ENCODE measurements around the gene GJB3. TPM values are rescaled to one million over a fixed set of nuclear protein-coding genes. Genes with fewer than 3 reads are reported as not detected.

The GJB3 gene
- total RNA-seq, 1 donor from 2014 or later, result 8.5 TPM

GRCh38 chr1:34825455-34826091 lies 44.6 kb downstream of the GJB3 start:
- no peak for DNase-seq (ENCODE audit: low read depth)

GRCh38 chr1:34827341-34827941 lies 46.4 kb downstream of the GJB3 start:
- DNase-seq (ENCODE audit: low read depth), result no peak

GRCh38 chr1:34828611-34829010 lies 47.6 kb downstream of the GJB3 start:
- no peak for DNase-seq (ENCODE audit: low read depth)

GRCh38 chr1:34829250-34829649 lies 48.2 kb downstream of the GJB3 start:
- DNase-seq (ENCODE audit: low read depth), result no peak

GRCh38 chr1:34831721-34832246 lies 50.8 kb downstream of the GJB3 start:
- DNase-seq (ENCODE audit: low read depth), result no peak

- DNase-seq (ENCODE audit: low read depth), result no peak
Measured at GRCh38 chr1:34833711-34834110, 52.7 kb downstream of the GJB3 start.

Other genes starting within 250 kb of the GJB3 start
- gene GJB5, start 26.2 kb upstream of the GJB3 start, total RNA-seq, result 0.20 and 1.0 TPM in 2 replicates
- 9.0 and 15.5 TPM in 2 replicates for gene GJB4, start 21.5 kb upstream of the GJB3 start, total RNA-seq
- not detected in 2 replicates for gene GJA4, start 11.8 kb downstream of the GJB3 start, total RNA-seq
- 40.1 and 46.4 TPM in 2 replicates for gene SMIM12, start 78.5 kb downstream of the GJB3 start, total RNA-seq
- 0.05 TPM in 1 of 2 replicates, not detected in the other for gene DLGAP3, start 148.4 kb downstream of the GJB3 start, total RNA-seq
- 32.6 and 73.6 TPM in 2 replicates for gene TMEM35B, start 204.1 kb downstream of the GJB3 start, total RNA-seq

All from renal cortical epithelial cell (primary cell).